AG10803 (cell line): Measurements from ENCODE around the gene SHISA6.

Experiments
- DNase-seq: peaks from one replicate; pipeline ENCODE4 v3.0.0; 2010; ENCODE audit warnings: low read depth
- H3K4me3 ChIP-seq: 2 replicates; pipeline ENCODE4 v1.5.1; 2011; ENCODE audit warnings: mild to moderate bottlenecking, low read length, control low read depth
- CTCF ChIP-seq: conservative IDR thresholded peaks from 2 replicates; pipeline ENCODE4 v1.5.1; 2011; ENCODE audit warnings: mild to moderate bottlenecking, low read length, control low read depth, inconsistent platforms

Gene SHISA6

GRCh38 chr17:11363565-11364117, 122.6 kb downstream of the SHISA6 start:
- no peak for TF ChIP-seq CTCF
- H3K4me3 ChIP-seq, result no peak overlapping the region
- no peak for DNase-seq

DNA sequence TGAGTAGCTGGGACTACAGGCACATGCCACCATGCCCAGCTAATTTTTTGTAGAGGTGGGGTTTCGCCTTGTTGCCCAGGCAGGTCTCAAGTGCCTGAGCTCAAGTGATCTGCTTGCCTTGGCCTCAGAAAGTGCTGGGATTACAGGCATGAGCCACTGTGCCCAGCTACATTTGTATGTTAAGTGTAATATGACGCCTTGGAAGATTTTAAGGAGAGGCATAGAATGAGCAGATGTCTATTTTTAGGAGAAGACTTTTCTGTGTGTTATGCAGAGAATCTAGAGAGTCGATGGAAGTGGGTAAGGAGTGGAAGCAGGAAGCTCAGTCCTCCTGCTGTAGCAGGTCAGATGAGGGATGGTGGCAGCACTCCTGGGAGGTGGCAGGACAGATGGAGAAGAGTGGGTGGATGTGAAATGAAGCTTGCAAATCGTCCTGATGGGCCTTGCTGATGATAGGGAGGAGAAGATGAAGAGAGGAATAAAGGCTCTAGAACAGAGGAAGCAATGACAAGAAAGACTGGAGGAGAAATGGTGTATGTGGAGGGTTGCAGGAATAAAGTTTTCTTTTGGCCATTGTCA, 125.3 kb downstream of the SHISA6 start:
- TF ChIP-seq CTCF, result no peak
- no peak for DNase-seq
- no peak overlapping the region for H3K4me3 ChIP-seq

GRCh38 chr17:11369575-11369974, 128.6 kb downstream of the SHISA6 start:
- H3K4me3 ChIP-seq, result no peak overlapping the region
- TF ChIP-seq CTCF, result no peak
- DNase-seq, result no peak

DNA sequence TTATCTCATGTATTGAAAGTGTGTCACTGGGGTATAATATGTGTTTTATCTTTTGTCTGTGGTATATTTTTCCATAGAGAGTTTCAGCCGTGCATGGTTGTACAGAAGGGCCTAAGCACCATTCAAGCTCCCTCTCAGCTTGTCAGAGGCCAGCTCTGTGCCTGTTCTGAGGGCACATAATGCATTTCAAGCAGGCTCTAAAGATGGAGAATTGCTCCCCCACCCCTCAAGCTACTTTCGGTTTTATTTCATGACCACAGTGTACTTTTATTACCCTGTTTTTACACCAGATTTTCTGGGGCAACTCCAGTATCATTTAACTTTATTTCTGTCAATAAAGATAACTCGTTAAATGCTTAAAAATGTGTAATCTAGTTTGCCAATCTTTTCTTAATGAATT, 131.7 kb downstream of the SHISA6 start:
- TF ChIP-seq CTCF, result no peak
- DNase-seq, result no peak
- H3K4me3 ChIP-seq, result no peak overlapping the region

DNA sequence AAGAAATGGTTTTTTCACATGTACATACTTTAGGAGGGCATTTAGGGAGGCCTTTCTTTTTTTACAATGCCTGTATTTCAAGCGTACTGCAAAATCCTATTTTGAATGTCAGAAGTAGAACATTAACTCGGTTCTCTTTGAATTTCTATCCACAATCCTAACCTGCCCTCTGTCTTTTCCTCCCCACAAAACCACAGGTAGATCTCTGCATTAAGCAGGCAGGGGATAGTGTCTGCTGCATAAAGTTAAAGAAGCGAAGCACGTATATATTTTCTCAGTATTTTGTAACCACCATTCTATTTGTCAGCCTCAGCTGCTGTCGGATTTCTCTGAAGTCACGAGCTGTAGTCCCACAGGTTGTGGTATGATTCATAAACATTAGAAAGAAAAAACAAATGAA, 137.5 kb downstream of the SHISA6 start:
- no peak for DNase-seq
- H3K4me3 ChIP-seq, result no peak overlapping the region
- no peak for TF ChIP-seq CTCF

DNA sequence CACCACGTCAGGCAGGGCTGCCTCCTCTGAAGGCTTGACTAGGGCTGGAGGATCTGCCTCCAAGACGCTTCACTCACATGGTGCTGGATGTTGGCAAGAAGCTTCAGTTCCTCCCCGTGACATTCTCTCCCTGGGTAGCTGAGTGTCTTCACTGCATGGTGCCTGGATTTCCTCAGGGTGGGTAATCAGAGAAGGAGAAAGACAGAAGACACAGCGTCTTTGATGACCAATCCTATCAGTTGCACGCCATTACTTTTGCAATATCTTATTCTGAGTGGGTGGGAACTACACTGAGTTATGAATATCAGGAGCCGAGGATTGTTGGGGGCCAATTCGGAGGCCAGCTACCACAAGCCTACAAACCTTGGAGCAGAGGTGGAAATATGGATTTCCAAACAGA, 139.7 kb downstream of the SHISA6 start:
- no peak for DNase-seq

More for the DNA sequence above, 139.7 kb downstream of the SHISA6 start:
- no peak for TF ChIP-seq CTCF
- no peak overlapping the region for H3K4me3 ChIP-seq
